ENCODE measurements around the gene PTGS1.

GRCh38 chr9:122382901-122383850, 12.4 kb downstream of the PTGS1 start:
- TF ChIP-seq YY1 (IDR thresholded peaks at IDR 0.05; ENCODE audit: insufficient read depth, insufficient read length) (no peak), SUZ12 (IDR thresholded peaks at IDR 0.05; ENCODE audit: extremely low read depth, insufficient read depth, insufficient read length) (no peak)

Data from NT2/D1 (cell line).